Activated naive CD8-positive, alpha-beta T cell (primary cell): ENCODE results near the gene TM9SF3.

Source experiments
- H3K27ac Mint-ChIP-seq: one replicate; pipeline ENCODE4 v1.8.0; 2021; ENCODE audit warnings: mixed read lengths
- H3K27me3 Mint-ChIP-seq: one replicate; pipeline ENCODE4 v1.8.0; 2021; ENCODE audit warnings: mixed read lengths
- H3K36me3 Mint-ChIP-seq: one replicate; pipeline ENCODE4 v1.8.0; 2021; ENCODE audit warnings: mixed read lengths
- H3K4me1 Mint-ChIP-seq: one replicate; pipeline ENCODE4 v1.8.0; 2021; ENCODE audit warnings: low read depth, mixed read lengths
- H3K4me3 Mint-ChIP-seq: one replicate; pipeline ENCODE4 v1.8.0; 2021; ENCODE audit warnings: mild to moderate bottlenecking, mixed read lengths
- H3K9me3 Mint-ChIP-seq: one replicate; pipeline ENCODE4 v1.8.0; 2021; ENCODE audit warnings: low read depth, mixed read lengths

Gene TM9SF3

GRCh38 chr10:96496281-96496925, 90.4 kb downstream of the TM9SF3 start:
- Mint-ChIP-seq H3K4me1 (no peaks in the 10 kb centered on the region), H3K27me3 (peaks cover 4% of the 10 kb centered on the region)

DNA sequence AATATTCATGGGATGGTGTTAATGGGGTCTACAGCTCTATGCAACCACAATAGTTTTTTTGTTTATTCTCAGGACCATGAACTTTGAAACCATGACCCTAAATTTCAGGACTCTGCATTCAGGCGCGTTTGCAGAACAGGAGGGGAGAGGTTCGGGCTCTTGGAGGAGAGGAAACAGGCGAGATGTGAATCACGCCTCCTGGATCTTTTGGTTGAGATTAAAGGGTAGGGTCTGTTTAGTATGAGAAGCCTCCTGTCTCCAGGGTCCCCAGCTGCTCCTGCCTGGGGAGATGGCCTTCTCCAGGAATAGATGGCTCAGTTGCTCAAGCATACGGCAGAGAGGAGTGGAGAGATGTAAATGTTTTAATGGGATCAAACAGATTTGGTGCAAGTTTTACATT, 91.3 kb downstream of the TM9SF3 start:
- Mint-ChIP-seq H3K4me1 (no peaks in the 10 kb centered on the region), H3K27ac (no peak overlapping the region), H3K36me3 (no peaks in the 10 kb centered on the region), H3K9me3 (no peaks in the 10 kb centered on the region), H3K27me3 (peaks cover 1% of the 10 kb centered on the region), H3K4me3 (no peak overlapping the region)

More at GRCh38 chr10:96496281-96496925, 90.4 kb downstream of the TM9SF3 start:
- Mint-ChIP-seq H3K27ac (no peak overlapping the region), H3K36me3 (no peaks in the 10 kb centered on the region), H3K9me3 (no peaks in the 10 kb centered on the region), H3K4me3 (no peak overlapping the region)

DNA sequence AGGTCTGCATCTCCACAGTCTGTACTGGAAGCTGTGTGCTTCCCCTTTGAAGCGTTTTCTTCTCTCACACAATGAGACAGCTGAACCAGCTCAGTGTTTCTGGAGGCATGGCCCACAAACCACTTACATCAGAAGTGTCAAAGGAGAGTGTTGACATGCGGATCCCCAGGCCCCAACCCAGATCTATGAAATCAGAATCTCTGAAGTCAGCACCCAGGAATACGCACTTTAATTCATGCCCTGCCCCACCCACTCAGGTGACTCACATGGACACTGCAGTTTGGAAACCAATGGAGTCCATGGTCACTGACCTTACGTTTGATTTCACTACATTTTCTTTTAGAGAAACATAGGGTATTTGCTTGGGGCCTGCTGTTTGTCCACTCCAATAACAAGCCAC, 92.1 kb downstream of the TM9SF3 start:
- no peaks in the 10 kb centered on the region for H3K4me1 Mint-ChIP-seq
- H3K27ac Mint-ChIP-seq: no peak overlapping the region
- peaks cover 1% of the 10 kb centered on the region for H3K27me3 Mint-ChIP-seq
- no peaks in the 10 kb centered on the region for H3K9me3 Mint-ChIP-seq
- no peaks in the 10 kb centered on the region for H3K36me3 Mint-ChIP-seq
- H3K4me3 Mint-ChIP-seq: no peak overlapping the region

- Mint-ChIP-seq H3K9me3 (no peaks in the 10 kb centered on the region), H3K36me3 (no peaks in the 10 kb centered on the region), H3K27me3 (peaks cover 1% of the 10 kb centered on the region), H3K27ac (no peak overlapping the region), H3K4me3 (no peak overlapping the region), H3K4me1 (no peaks in the 10 kb centered on the region)
These were observed 92.8 kb downstream of the TM9SF3 start for GRCh38 chr10:96493871-96494525.

GRCh38 chr10:96493254-96493653, 93.6 kb downstream of the TM9SF3 start:
- Mint-ChIP-seq H3K36me3 (no peaks in the 10 kb centered on the region), H3K4me3 (no peak overlapping the region), H3K27ac (no peak overlapping the region), H3K27me3 (peaks cover 1% of the 10 kb centered on the region), H3K9me3 (no peaks in the 10 kb centered on the region), H3K4me1 (no peaks in the 10 kb centered on the region)

DNA sequence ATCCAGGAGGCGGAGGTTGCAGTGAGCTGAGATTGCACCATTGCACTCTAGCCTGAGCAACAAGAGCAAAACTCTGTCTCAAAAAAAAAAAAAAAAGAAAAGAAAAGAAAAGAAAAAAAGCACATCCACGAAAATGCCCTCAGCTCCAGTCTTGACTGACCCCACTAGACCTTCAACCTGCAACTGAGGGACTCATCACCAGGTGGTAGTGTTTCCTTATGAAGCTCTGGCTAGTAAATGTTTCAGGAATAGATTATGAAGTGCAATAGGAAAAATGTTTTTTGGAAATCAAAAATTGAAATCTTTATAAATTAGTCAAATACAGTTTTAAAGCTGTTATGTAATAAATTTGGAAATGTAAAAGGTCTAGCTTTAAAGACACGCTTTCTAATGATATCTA, 95.5 kb downstream of the TM9SF3 start:
- no peak overlapping the region for H3K4me3 Mint-ChIP-seq
- no peaks in the 10 kb centered on the region for H3K9me3 Mint-ChIP-seq
- no peak overlapping the region for H3K27ac Mint-ChIP-seq
- H3K27me3 Mint-ChIP-seq: no peaks in the 10 kb centered on the region
- H3K36me3 Mint-ChIP-seq: no peaks in the 10 kb centered on the region
- no peaks in the 10 kb centered on the region for H3K4me1 Mint-ChIP-seq

- H3K36me3 Mint-ChIP-seq: no peaks in the 10 kb centered on the region
- H3K9me3 Mint-ChIP-seq: no peaks in the 10 kb centered on the region
- H3K4me1 Mint-ChIP-seq: no peaks in the 10 kb centered on the region
- H3K4me3 Mint-ChIP-seq: no peak overlapping the region
- no peak overlapping the region for H3K27ac Mint-ChIP-seq
- H3K27me3 Mint-ChIP-seq: peaks cover 2% of the 10 kb centered on the region
These were observed 98.5 kb downstream of the TM9SF3 start for GRCh38 chr10:96488161-96488935.

- Mint-ChIP-seq H3K36me3 (no peaks in the 10 kb centered on the region), H3K27me3 (peaks cover 11% of the 10 kb centered on the region), H3K27ac (no peak overlapping the region), H3K4me1 (no peaks in the 10 kb centered on the region), H3K4me3 (no peak overlapping the region), H3K9me3 (no peaks in the 10 kb centered on the region)
These were observed 103.8 kb downstream of the TM9SF3 start for GRCh38 chr10:96482815-96483588.

- no peaks in the 10 kb centered on the region for H3K4me1 Mint-ChIP-seq
- no peak overlapping the region for H3K4me3 Mint-ChIP-seq
- H3K27ac Mint-ChIP-seq: no peak overlapping the region
- H3K9me3 Mint-ChIP-seq: no peaks in the 10 kb centered on the region
- no peaks in the 10 kb centered on the region for H3K36me3 Mint-ChIP-seq
- peaks cover 13% of the 10 kb centered on the region for H3K27me3 Mint-ChIP-seq
These were observed 108.5 kb downstream of the TM9SF3 start for GRCh38 chr10:96478355-96478754.

DNA sequence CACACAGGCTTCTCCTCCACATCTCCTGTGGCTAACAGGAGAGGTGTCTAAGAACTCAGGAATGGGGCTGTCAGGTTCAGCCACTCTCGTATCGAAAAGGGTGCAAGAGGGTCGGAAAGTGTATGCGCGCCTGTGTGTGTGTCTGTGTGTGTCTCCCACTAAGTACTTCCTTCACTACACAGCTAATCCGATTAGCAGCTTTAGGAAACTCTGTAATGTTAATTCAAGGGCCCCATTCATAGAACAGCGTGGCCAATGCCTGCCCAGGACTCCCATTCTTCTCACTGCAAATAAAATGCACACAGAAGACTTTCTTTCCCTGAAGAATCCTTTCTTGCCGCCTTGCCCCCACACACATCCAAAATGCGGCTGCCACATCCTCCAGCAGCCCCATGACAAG, 112.9 kb downstream of the TM9SF3 start:
- Mint-ChIP-seq H3K9me3 (no peaks in the 10 kb centered on the region), H3K4me3 (no peak overlapping the region), H3K4me1 (no peaks in the 10 kb centered on the region), H3K27ac (no peak overlapping the region), H3K36me3 (no peaks in the 10 kb centered on the region), H3K27me3 (peaks cover 7% of the 10 kb centered on the region)

DNA sequence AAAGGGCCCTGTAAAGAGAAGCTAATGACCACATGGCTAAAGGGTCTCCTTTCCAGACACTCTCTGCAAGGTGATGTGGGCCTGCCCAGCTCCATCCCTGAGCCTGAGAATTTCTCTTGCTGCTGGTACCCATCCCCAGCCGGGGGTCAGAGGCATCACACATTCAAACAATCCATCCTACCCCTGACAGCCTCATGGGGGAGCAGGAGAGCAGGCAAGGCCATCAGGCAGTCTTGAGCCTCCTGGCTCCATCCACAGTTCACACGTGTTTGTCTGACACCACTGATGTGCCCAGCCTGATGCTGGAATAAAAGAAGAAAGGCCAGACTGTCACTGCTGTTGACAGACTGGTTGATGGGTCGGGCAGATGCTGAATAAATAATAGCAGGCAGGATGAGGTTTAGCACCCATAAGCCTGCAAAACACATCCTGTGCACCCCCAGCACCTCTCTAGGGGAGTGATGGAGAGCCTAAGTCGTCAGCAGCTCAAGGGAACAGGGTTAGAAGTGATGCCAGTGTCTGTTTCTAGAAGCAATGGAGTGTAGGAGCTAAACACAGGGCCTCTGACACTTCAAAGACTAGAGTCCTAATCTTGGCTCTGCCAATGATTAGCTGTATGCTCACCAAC, 116.6 kb downstream of the TM9SF3 start:
- H3K4me1 Mint-ChIP-seq: no peaks in the 10 kb centered on the region
- H3K4me3 Mint-ChIP-seq: no peak overlapping the region
- no peaks in the 10 kb centered on the region for H3K36me3 Mint-ChIP-seq
- H3K9me3 Mint-ChIP-seq: no peaks in the 10 kb centered on the region
- H3K27me3 Mint-ChIP-seq: peaks cover 5% of the 10 kb centered on the region
- H3K27ac Mint-ChIP-seq: no peak overlapping the region

GRCh38 chr10:96468845-96469244, 118.0 kb downstream of the TM9SF3 start:
- no peaks in the 10 kb centered on the region for H3K4me1 Mint-ChIP-seq

More at GRCh38 chr10:96468845-96469244, 118.0 kb downstream of the TM9SF3 start:
- Mint-ChIP-seq H3K4me3 (no peak overlapping the region), H3K27ac (no peak overlapping the region), H3K36me3 (no peaks in the 10 kb centered on the region), H3K9me3 (no peaks in the 10 kb centered on the region), H3K27me3 (peaks cover 7% of the 10 kb centered on the region)
